ENCODE measurements around the gene FNDC10.

The FNDC10 gene

DNA sequence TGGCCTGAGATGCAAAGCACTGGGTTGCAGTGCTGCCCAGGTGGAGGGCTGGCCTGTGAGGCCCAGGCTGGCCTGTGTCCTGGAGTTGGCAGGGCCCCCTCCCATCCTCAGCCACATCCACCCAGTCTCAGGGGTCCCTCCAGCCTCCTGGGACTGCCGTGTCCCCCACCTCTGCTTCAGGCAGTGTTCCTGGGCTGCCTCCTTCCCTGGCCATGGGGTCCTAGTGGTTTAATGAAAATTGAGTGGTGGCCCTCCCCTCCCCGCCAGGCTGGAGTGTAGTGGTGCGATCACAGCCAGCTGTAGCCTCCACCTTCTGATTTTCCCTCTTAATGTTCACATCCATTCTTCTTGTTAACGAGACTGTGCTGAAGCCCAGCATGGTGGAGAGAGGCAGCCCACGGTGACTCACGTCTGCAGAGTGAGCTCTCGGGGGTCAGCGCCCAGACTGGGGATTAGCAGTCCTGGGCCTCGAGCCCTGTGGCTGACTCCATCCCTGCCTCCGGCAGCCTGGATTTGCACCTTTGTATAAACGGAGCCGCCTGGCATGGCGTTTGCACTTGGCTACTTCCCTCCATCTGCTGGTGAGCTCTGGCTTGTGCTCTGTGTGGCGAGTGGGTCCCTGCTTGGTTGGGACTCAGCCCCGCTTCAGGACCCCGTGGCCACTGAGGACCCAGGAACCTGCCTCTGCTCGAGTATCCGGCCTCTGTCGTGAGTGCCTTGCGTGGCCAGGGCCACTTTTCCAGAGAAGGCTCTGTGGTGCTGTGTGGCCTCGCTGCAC lies 22.3 kb upstream of the FNDC10 start:
- no peak overlapping the region for H3K27ac Mint-ChIP-seq
- ATAC-seq = no peak
- no peak overlapping the region for H3K4me3 Mint-ChIP-seq

GRCh38 chr1:1621173-1622009 lies 21.5 kb upstream of the FNDC10 start:
- no peaks in the 10 kb centered on the region for H3K27me3 Mint-ChIP-seq
- H3K4me1 Mint-ChIP-seq = peaks cover 19% of the 10 kb centered on the region
- no peaks in the 10 kb centered on the region for H3K36me3 Mint-ChIP-seq
- ATAC-seq = no peak
- no peaks in the 10 kb centered on the region for H3K9me3 Mint-ChIP-seq
- no peak overlapping the region for H3K27ac Mint-ChIP-seq
- H3K4me3 Mint-ChIP-seq = no peak overlapping the region

More for the DNA sequence above, 22.3 kb upstream of the FNDC10 start:
- Mint-ChIP-seq H3K9me3 (no peaks in the 10 kb centered on the region), H3K27me3 (no peaks in the 10 kb centered on the region), H3K36me3 (no peaks in the 10 kb centered on the region), H3K4me1 (peaks cover 11% of the 10 kb centered on the region)

GRCh38 chr1:1620433-1621139 lies 20.7 kb upstream of the FNDC10 start:
- Mint-ChIP-seq H3K36me3 (no peaks in the 10 kb centered on the region), H3K4me1 (peaks cover 20% of the 10 kb centered on the region), H3K27me3 (no peaks in the 10 kb centered on the region), H3K4me3 (no peak overlapping the region), H3K27ac (no peak overlapping the region), H3K9me3 (no peaks in the 10 kb centered on the region)
- no peak for ATAC-seq

DNA sequence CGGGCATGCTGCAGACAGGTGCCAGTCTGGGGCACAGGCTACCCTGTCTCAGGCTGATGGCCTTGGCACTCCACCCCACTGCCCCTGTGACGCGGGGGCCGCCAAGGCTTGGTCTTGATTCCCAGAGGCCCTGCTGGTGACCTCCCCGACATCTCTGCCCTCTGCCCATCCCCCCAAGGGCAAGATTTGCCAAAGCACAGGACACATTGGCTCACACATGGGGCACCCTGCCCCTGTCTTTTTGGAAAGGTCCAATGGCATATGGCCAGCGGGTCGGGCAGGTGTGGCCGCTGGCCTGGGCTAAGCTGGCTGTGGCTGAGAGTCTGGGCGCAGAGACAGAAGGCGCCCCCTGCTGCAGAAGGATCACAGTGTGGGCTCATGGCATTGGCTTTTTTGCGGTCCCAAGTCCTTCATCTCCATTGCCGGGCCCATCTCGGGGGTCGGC lies 20.0 kb upstream of the FNDC10 start:
- no peak overlapping the region for H3K4me3 Mint-ChIP-seq
- no peak for ATAC-seq
- no peaks in the 10 kb centered on the region for H3K36me3 Mint-ChIP-seq
- no peaks in the 10 kb centered on the region for H3K27me3 Mint-ChIP-seq
- no peaks in the 10 kb centered on the region for H3K9me3 Mint-ChIP-seq
- H3K4me1 Mint-ChIP-seq = peaks cover 21% of the 10 kb centered on the region
- H3K27ac Mint-ChIP-seq = no peak overlapping the region

GRCh38 chr1:1618396-1619068 lies 18.6 kb upstream of the FNDC10 start:
- H3K4me3 Mint-ChIP-seq = no peak overlapping the region
- H3K36me3 Mint-ChIP-seq = no peaks in the 10 kb centered on the region
- H3K27me3 Mint-ChIP-seq = no peaks in the 10 kb centered on the region
- H3K4me1 Mint-ChIP-seq = peaks cover 29% of the 10 kb centered on the region
- ATAC-seq = no peak
- H3K9me3 Mint-ChIP-seq = no peaks in the 10 kb centered on the region
- H3K27ac Mint-ChIP-seq = no peak overlapping the region

- Mint-ChIP-seq H3K36me3 (no peaks in the 10 kb centered on the region), H3K9me3 (no peaks in the 10 kb centered on the region), H3K27ac (no peak overlapping the region), H3K27me3 (no peaks in the 10 kb centered on the region), H3K4me1 (peaks cover 32% of the 10 kb centered on the region), H3K4me3 (no peak overlapping the region)
- ATAC-seq = no peak
Measured at GRCh38 chr1:1617925-1618324, 18.0 kb upstream of the FNDC10 start.

DNA sequence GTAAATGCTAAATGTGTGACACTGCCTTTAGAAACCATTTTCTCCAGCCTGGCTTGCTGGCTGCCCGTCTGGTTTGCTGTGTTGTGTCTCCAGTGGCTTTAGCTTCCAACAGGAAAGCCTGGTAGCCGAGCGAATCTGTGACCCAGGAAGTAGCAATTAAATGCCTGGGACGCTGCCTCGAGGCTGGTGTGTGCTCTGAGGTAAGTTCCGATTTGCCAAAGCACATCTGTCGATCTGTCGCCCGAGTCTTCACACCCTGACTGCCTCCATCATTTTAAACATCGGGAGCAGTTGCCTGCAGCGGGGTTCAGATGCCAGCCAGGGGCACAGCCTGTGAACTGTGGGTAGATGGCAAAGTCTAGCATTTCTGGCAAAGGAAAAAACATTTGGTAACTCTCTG lies 17.6 kb upstream of the FNDC10 start:
- H3K36me3 Mint-ChIP-seq = no peaks in the 10 kb centered on the region
- H3K4me1 Mint-ChIP-seq = peaks cover 32% of the 10 kb centered on the region
- H3K27me3 Mint-ChIP-seq = no peaks in the 10 kb centered on the region
- no peaks in the 10 kb centered on the region for H3K9me3 Mint-ChIP-seq
- H3K4me3 Mint-ChIP-seq = peak overlapping the region; percentile 77
- H3K27ac Mint-ChIP-seq = no peak overlapping the region
- no peak for ATAC-seq

- H3K36me3 Mint-ChIP-seq = no peaks in the 10 kb centered on the region
Measured at GRCh38 chr1:1616838-1617237, 16.9 kb upstream of the FNDC10 start.

GRCh38 chr1:1616045-1616790 lies 16.3 kb upstream of the FNDC10 start:
- Mint-ChIP-seq H3K27me3 (no peaks in the 10 kb centered on the region), H3K36me3 (no peaks in the 10 kb centered on the region), H3K9me3 (no peaks in the 10 kb centered on the region), H3K4me1 (peaks cover 32% of the 10 kb centered on the region), H3K4me3 (peak overlapping the region; percentile 77), H3K27ac (peak overlapping the region; percentile 95)
- peak; percentile 51 for ATAC-seq

More at GRCh38 chr1:1616838-1617237, 16.9 kb upstream of the FNDC10 start:
- H3K9me3 Mint-ChIP-seq = no peaks in the 10 kb centered on the region
- ATAC-seq = no peak
- peak overlapping the region; percentile 77 for H3K4me3 Mint-ChIP-seq
- H3K27me3 Mint-ChIP-seq = no peaks in the 10 kb centered on the region
- H3K27ac Mint-ChIP-seq = no peak overlapping the region
- peaks cover 32% of the 10 kb centered on the region for H3K4me1 Mint-ChIP-seq

- no peaks in the 10 kb centered on the region for H3K36me3 Mint-ChIP-seq
- no peaks in the 10 kb centered on the region for H3K27me3 Mint-ChIP-seq
- peak within 1 kb of the TSS; percentile 95 for H3K27ac Mint-ChIP-seq
- H3K4me1 Mint-ChIP-seq = peaks cover 39% of the 10 kb centered on the region
- H3K9me3 Mint-ChIP-seq = no peaks in the 10 kb centered on the region
- peak; percentile 96 for ATAC-seq
- peak within 1 kb of the TSS; percentile 96 for H3K4me3 Mint-ChIP-seq
Measured at GRCh38 chr1:1615256-1616044, 15.5 kb upstream of the FNDC10 start, which contains the start of gene MIB2. TSS of gene MIB2 (plus strand) at chr1:1615500. CDS start at chr1:1623453, 7,953 bp downstream.

DNA sequence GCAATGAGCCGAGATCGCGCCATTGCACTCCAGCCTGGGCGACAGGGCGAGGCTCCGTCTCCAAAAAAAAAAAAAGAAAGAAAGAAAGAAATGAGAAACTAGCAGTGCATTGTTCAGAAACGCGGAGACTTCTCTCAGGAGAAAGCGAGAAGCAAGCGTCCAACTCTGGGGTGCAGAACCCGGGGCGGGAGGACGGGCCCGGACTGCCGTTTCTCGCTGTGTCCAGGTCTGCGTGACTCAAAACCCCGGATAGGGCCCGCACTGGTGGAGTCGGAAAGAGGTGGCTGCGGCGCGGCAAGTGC lies 15.0 kb upstream of the FNDC10 start:
- Mint-ChIP-seq H3K27ac (peak overlapping the region; percentile 95), H3K36me3 (no peaks in the 10 kb centered on the region), H3K4me1 (peaks cover 43% of the 10 kb centered on the region), H3K4me3 (peak overlapping the region; percentile 96), H3K27me3 (no peaks in the 10 kb centered on the region), H3K9me3 (no peaks in the 10 kb centered on the region)
- no peak for ATAC-seq

- peak overlapping the region; percentile 95 for H3K27ac Mint-ChIP-seq
- no peaks in the 10 kb centered on the region for H3K9me3 Mint-ChIP-seq
- ATAC-seq = no peak
- peak overlapping the region; percentile 96 for H3K4me3 Mint-ChIP-seq
- H3K36me3 Mint-ChIP-seq = no peaks in the 10 kb centered on the region
- no peaks in the 10 kb centered on the region for H3K27me3 Mint-ChIP-seq
- peaks cover 43% of the 10 kb centered on the region for H3K4me1 Mint-ChIP-seq
Measured at GRCh38 chr1:1614204-1614953, 14.4 kb upstream of the FNDC10 start.

DNA sequence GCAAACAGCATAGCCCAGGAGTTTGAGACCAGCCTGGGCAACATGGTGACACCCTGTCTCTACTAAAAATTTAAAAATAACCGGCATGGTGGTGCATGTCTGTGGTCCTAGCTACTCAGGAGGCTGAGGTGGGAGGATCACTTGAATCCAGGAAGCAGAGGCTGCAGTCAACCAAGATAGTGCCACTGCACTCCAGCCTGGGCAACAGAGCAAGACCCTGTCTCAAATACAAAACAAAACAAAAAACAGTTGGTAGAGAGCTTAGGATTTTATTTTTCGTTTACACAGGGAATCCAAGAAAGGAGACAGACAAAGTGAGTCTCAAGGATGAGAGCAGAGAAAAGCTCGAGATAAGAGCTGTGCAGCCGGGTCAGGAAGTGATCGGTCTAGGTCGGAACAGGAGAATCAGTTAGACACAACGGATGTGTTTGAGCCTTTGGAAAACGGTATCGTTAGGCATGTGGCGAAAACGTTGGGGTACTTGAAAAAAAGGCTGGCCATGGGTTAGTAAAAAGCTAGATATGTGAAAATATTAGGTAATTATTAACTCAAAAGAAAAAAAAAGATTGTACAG lies 13.7 kb upstream of the FNDC10 start:
- no peaks in the 10 kb centered on the region for H3K9me3 Mint-ChIP-seq
- H3K4me1 Mint-ChIP-seq = peaks cover 43% of the 10 kb centered on the region
- no peaks in the 10 kb centered on the region for H3K36me3 Mint-ChIP-seq
- H3K27me3 Mint-ChIP-seq = no peaks in the 10 kb centered on the region
- no peak for ATAC-seq
- H3K27ac Mint-ChIP-seq = no peak overlapping the region
- peak overlapping the region; percentile 53 for H3K4me3 Mint-ChIP-seq
